ENCODE measurements around the gene SRC.

Gene SRC

GRCh38 chr20:37426106-37426505 is 80.2 kb downstream of the SRC start (continued):
- no peak for TF ChIP-seq ISL1 (CRISPR knock-in tag; IDR thresholded peaks at IDR 0.05)
- TF ChIP-seq TSHZ2 (CRISPR knock-in tag; IDR thresholded peaks at IDR 0.05): no peak
- no peak for TF ChIP-seq ESRRG (CRISPR knock-in tag; IDR thresholded peaks at IDR 0.05)
- TF ChIP-seq GLIS3 (CRISPR knock-in tag; IDR thresholded peaks at IDR 0.05): no peak
- no peak for TF ChIP-seq BACH2 (CRISPR knock-in tag; IDR thresholded peaks at IDR 0.05; ENCODE audit: borderline replicate concordance)

- ATAC-seq: no peak
- TF ChIP-seq TCF4 (CRISPR knock-in tag; IDR thresholded peaks at IDR 0.05; ENCODE audit: borderline replicate concordance) (no peak), ESRRG (CRISPR knock-in tag; IDR thresholded peaks at IDR 0.05) (no peak), ZFP30 (CRISPR knock-in tag; IDR thresholded peaks at IDR 0.05) (no peak), ZFP3 (CRISPR knock-in tag; IDR thresholded peaks at IDR 0.05) (no peak), PPARA (CRISPR knock-in tag; IDR thresholded peaks at IDR 0.05; ENCODE audit: borderline replicate concordance) (no peak), CREB5 (CRISPR knock-in tag; IDR thresholded peaks at IDR 0.05; ENCODE audit: low read depth) (no peak), ARNTL (CRISPR knock-in tag; IDR thresholded peaks at IDR 0.05; ENCODE audit: borderline replicate concordance, low read depth) (no peak), ZC3H10 (CRISPR knock-in tag; IDR thresholded peaks at IDR 0.05) (no peak), ZNF8 (CRISPR knock-in tag; IDR thresholded peaks at IDR 0.05) (no peak), CSRNP3 (CRISPR knock-in tag; IDR thresholded peaks at IDR 0.05) (no peak), ZNF70 (CRISPR knock-in tag; IDR thresholded peaks at IDR 0.05) (no peak), ZNF565 (CRISPR knock-in tag; conservative IDR thresholded peaks at IDR 0.05; ENCODE audit: low read depth) (no peak), PATZ1 (CRISPR knock-in tag; IDR thresholded peaks at IDR 0.05; ENCODE audit: borderline replicate concordance) (no peak), SNAI2 (CRISPR knock-in tag; IDR thresholded peaks at IDR 0.05) (no peak), OSR1 (CRISPR knock-in tag; IDR thresholded peaks at IDR 0.05) (no peak), TSHZ2 (CRISPR knock-in tag; IDR thresholded peaks at IDR 0.05) (no peak), POU6F1 (CRISPR knock-in tag; IDR thresholded peaks at IDR 0.05; ENCODE audit: borderline replicate concordance, low read depth) (no peak), GLIS3 (CRISPR knock-in tag; IDR thresholded peaks at IDR 0.05) (no peak), ISL1 (CRISPR knock-in tag; IDR thresholded peaks at IDR 0.05) (no peak)
Observed at GRCh38 chr20:37426978-37427377, 81.0 kb downstream of the SRC start.
